BLaER1 treated with 17β-estradiol and CSF1 and Interleukin-3, amounts not matched to agents 10 nM and 100 nM (cell line): ENCODE results near the gene KMT2C.

Source experiments
- H3K27ac ChIP-seq, 11 experiments: shearing (Covaris generic); formaldehyde crosslinking; 2 replicates each; pipeline ENCODE4 v1.8.1; 2022
- H3K27me3 ChIP-seq, 11 experiments: shearing (Covaris generic); formaldehyde crosslinking; 2 replicates each; pipeline ENCODE4 v1.8.1; 2022
- H3K36me3 ChIP-seq, 11 experiments: shearing (Covaris generic); formaldehyde crosslinking; 2 replicates each; pipeline ENCODE4 v1.8.1; 2022
- H3K4me1 ChIP-seq, 10 experiments: shearing (Covaris generic); formaldehyde crosslinking; 2 replicates each; pipeline ENCODE4 v1.8.1; 2022
- H3K4me2 ChIP-seq, 11 experiments: shearing (Covaris generic); formaldehyde crosslinking; 2 replicates each; pipeline ENCODE4 v1.8.1; 2022
- H3K4me3 ChIP-seq, 10 experiments: shearing (Covaris generic); formaldehyde crosslinking; 2 replicates each; pipeline ENCODE4 v1.8.1; 2022
- H3K9ac ChIP-seq, 11 experiments: shearing (Covaris generic); formaldehyde crosslinking; 2 replicates each; pipeline ENCODE4 v1.8.1; 2022
- H3K9me3 ChIP-seq, 11 experiments: shearing (Covaris generic); formaldehyde crosslinking; replicated peaks in 1 of 11; 2 replicates each; pipeline ENCODE4 v1.8.1; 2022
- H4K20me1 ChIP-seq, 11 experiments: shearing (Covaris generic); formaldehyde crosslinking; 2 replicates each; pipeline ENCODE4 v1.8.1; 2022
- Cebpa-rat ChIP-seq, 11 experiments: shearing (Covaris generic); IDR thresholded peaks; 2 replicates each; pipeline ENCODE4 v1.8.1; 2022

Gene KMT2C

GRCh38 chr7:152089183-152089582 is 346.6 kb downstream of the KMT2C start:
- no peaks in the 10 kb centered on the region for H4K20me1 ChIP-seq
- peaks cover 16 to 33% (median 22%) of the 10 kb centered on the region in 11 experiments for H3K9me3 ChIP-seq
- peaks cover 0 to 17% (median 4%) of the 10 kb centered on the region in 11 experiments; a peak in 8 of 22 replicates for H3K36me3 ChIP-seq
- TF ChIP-seq Cebpa-rat (IDR thresholded peaks at IDR 0.05), result no peak
- peaks cover 0 to 13% (median 0%) of the 10 kb centered on the region in 10 experiments; a peak in 4 of 20 replicates for H3K4me1 ChIP-seq
- no peak overlapping the region for H3K9ac ChIP-seq
- H3K27me3 ChIP-seq, result no peaks in the 10 kb centered on the region
- no peak overlapping the region for H3K27ac ChIP-seq
- H3K4me2 ChIP-seq, result no peak overlapping the region
- H3K4me3 ChIP-seq, result peak overlapping the region in 1 of 10 experiments; percentile 1; a peak in 1 of 20 replicates

GRCh38 chr7:152086513-152086912 is 349.3 kb downstream of the KMT2C start:
- H3K27me3 ChIP-seq, result no peaks in the 10 kb centered on the region
- peaks cover 16 to 38% (median 22%) of the 10 kb centered on the region in 11 experiments for H3K9me3 ChIP-seq
- H3K4me1 ChIP-seq, result peaks cover 0 to 36% (median 0%) of the 10 kb centered on the region in 10 experiments; a peak in 6 of 20 replicates
- no peaks in the 10 kb centered on the region for H4K20me1 ChIP-seq
- no peak for TF ChIP-seq Cebpa-rat (IDR thresholded peaks at IDR 0.05)
- H3K4me3 ChIP-seq, result no peak overlapping the region
- no peak overlapping the region for H3K9ac ChIP-seq
- no peak overlapping the region for H3K27ac ChIP-seq
- H3K4me2 ChIP-seq, result no peak overlapping the region
- peaks cover 0 to 16% (median 4%) of the 10 kb centered on the region in 11 experiments; a peak in 8 of 22 replicates for H3K36me3 ChIP-seq

DNA sequence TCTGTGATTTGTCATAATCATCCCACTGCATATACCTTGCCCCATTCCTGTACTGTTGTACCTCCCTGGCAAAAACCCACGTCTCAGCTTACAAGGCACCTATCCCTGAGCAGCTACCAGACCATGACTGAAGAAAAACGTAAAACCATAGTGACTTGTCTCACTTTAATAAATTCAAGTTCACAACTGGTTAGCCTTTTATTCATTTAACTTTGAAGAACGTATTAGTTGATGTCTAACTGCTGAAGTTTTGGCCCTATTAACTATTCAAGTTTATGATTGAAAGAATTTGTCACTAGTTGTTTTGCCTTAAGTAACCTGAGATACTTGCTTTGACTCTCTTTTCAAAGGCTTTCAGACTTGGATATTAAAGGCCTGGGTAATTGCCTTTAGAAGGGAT is 350.7 kb downstream of the KMT2C start:
- Histone ChIP-seq H3K4me1 (peaks cover 0 to 30% (median 0%) of the 10 kb centered on the region in 10 experiments; a peak in 6 of 20 replicates), H3K27me3 (no peaks in the 10 kb centered on the region), H3K4me3 (no peak overlapping the region), H3K36me3 (peaks cover 0 to 16% (median 4%) of the 10 kb centered on the region in 11 experiments; a peak in 8 of 22 replicates), H4K20me1 (no peaks in the 10 kb centered on the region), H3K9ac (no peak overlapping the region), H3K9me3 (peaks cover 16 to 40% (median 22%) of the 10 kb centered on the region in 11 experiments), H3K4me2 (no peak overlapping the region), H3K27ac (no peak overlapping the region)
- no peak for TF ChIP-seq Cebpa-rat (IDR thresholded peaks at IDR 0.05)
